ENCODE data around the gene PDGFA.

GRCh38 chr7:536231-536630 lies 16.6 kb upstream of the PDGFA start:
- no peak for TF ChIP-seq CTCF (IDR thresholded peaks at IDR 0.05)
- no peak for TF ChIP-seq POLR2A (IDR thresholded peaks at IDR 0.05)
